Esophagus (tissue), 2 donors: ENCODE data around the gene PLAAT3. TPM values are rescaled to one million over a fixed set of nuclear protein-coding genes. Genes with fewer than 3 reads are reported as not detected.
A peak's percentile ranks its signal among the peaks of the same experiment; 100 is the strongest.
"Not testable (repeated sequence)": the region's sequence is repeated elsewhere in the genome, so short reads cannot be mapped to it uniquely, and the experiment has no call there.

Experiments
- H3K27ac ChIP-seq, 2 donors: one replicate each; pipeline ENCODE4 v1.5.1; 2013; ENCODE audit warnings: low read depth in 2 of 2, mild to moderate bottlenecking in 2 of 2, inconsistent platforms in 1 of 2, low read length in 1 of 2, moderate library complexity in 1 of 2
- H3K27me3 ChIP-seq, 2 donors: one replicate each; pipeline ENCODE4 v1.6.1; 2013; ENCODE audit warnings: low read length in 2 of 2, control low read depth in 1 of 2, mild to moderate bottlenecking in 1 of 2; ENCODE audit not compliant: insufficient read depth in 2 of 2, control insufficient read depth in 1 of 2
- H3K36me3 ChIP-seq, 2 donors: one replicate each; pipeline ENCODE4 v1.6.1; 2013; ENCODE audit warnings: low read length in 1 of 2; ENCODE audit not compliant: control insufficient read depth in 2 of 2, insufficient read depth in 2 of 2
- H3K4me1 ChIP-seq, 2 donors: one replicate each; pipeline ENCODE4 v1.6.1; 2013; ENCODE audit warnings: low read length in 1 of 2; ENCODE audit not compliant: control insufficient read depth in 2 of 2, insufficient read depth in 2 of 2
- H3K4me3 ChIP-seq, 2 donors: one replicate each; pipeline ENCODE4 v1.5.1; 2013; ENCODE audit warnings: low read length in 2 of 2, mild to moderate bottlenecking in 2 of 2, low read depth in 1 of 2, moderate library complexity in 1 of 2
- H3K9me3 ChIP-seq, 2 donors: one replicate each; pipeline ENCODE4 v1.6.1; 2013; ENCODE audit warnings: mild to moderate bottlenecking in 2 of 2, low read depth in 1 of 2, low read length in 1 of 2, moderate library complexity in 1 of 2; ENCODE audit not compliant: control insufficient read depth in 2 of 2, insufficient read depth in 1 of 2
- WGBS, 2 donors: extraction: QIAGEN DNeasy Blood & Tissue Kit; methylation state at CpG; one replicate each; pipeline ENCODE4 v1.1.7; 2013; 5-methylcytosine and 5-hydroxymethylcytosine counted together
- polyA plus RNA-seq, 2 donors: library from polyadenylated mRNA; stranded (reverse); fragments of 200-250 nt; gene quantifications; one replicate each; pipeline ENCODE4 v1.2.3, GENCODE V29; 2013
- donor health status: healthy with polysubstance abuse.
- donor health status: Bipolar disorder and iron deficiency.

The PLAAT3 gene
- polyA plus RNA-seq, 2 donors = 3.1 to 8.9 TPM

GRCh38 chr11:63557570-63557969, 56.7 kb downstream of the PLAAT3 start:
- Histone ChIP-seq H3K4me1 (peaks cover 2 to 11% of the 10 kb centered on the region in 2 donors), H3K9me3 (no peaks in the 10 kb centered on the region), H3K36me3 (no peaks in the 10 kb centered on the region), H3K4me3 (no peak overlapping the region), H3K27ac (no peak overlapping the region), H3K27me3 (no peaks in the 10 kb centered on the region)
- WGBS, 2 donors = 79 to 81% methylated on average over 7 of the region's 7 CpGs

- Histone ChIP-seq H3K4me1 (peaks cover 2 to 11% of the 10 kb centered on the region in 2 donors), H3K4me3 (no peak overlapping the region), H3K27ac (no peak overlapping the region), H3K27me3 (no peaks in the 10 kb centered on the region), H3K36me3 (no peaks in the 10 kb centered on the region), H3K9me3 (no peaks in the 10 kb centered on the region)
- WGBS, 2 donors = 69 to 82% methylated on average over 7 of the region's 7 CpGs
These were observed 57.7 kb downstream of the PLAAT3 start for GRCh38 chr11:63556404-63557013.

- no peak overlapping the region for H3K27ac ChIP-seq
- WGBS, 2 donors = 76 to 80% methylated on average over 4 of the region's 4 CpGs
- H3K4me3 ChIP-seq = no peak overlapping the region
- no peaks in the 10 kb centered on the region for H3K9me3 ChIP-seq
- H3K27me3 ChIP-seq = no peaks in the 10 kb centered on the region
- H3K36me3 ChIP-seq = no peaks in the 10 kb centered on the region
- H3K4me1 ChIP-seq = peaks cover 2 to 3% of the 10 kb centered on the region in 2 donors
These were observed 59.4 kb downstream of the PLAAT3 start for GRCh38 chr11:63554877-63555223.

- peaks cover 2 to 3% of the 10 kb centered on the region in 2 donors for H3K4me1 ChIP-seq
- no peaks in the 10 kb centered on the region for H3K36me3 ChIP-seq
- no peak overlapping the region for H3K27ac ChIP-seq
- H3K9me3 ChIP-seq = no peaks in the 10 kb centered on the region
- WGBS, 2 donors = 67 to 75% methylated on average over 8 of the region's 8 CpGs
- no peak overlapping the region for H3K4me3 ChIP-seq
- no peaks in the 10 kb centered on the region for H3K27me3 ChIP-seq
These were observed 60.5 kb downstream of the PLAAT3 start for GRCh38 chr11:63553759-63554158.

- H3K27me3 ChIP-seq = no peaks in the 10 kb centered on the region
- H3K9me3 ChIP-seq = no peaks in the 10 kb centered on the region
- H3K36me3 ChIP-seq = no peaks in the 10 kb centered on the region
- WGBS, 2 donors = 73 to 82% methylated on average over 7 of the region's 7 CpGs
- H3K27ac ChIP-seq = peak overlapping the region in 1 of 2 donors; percentile 56
- H3K4me3 ChIP-seq = no peak overlapping the region
- no peaks in the 10 kb centered on the region for H3K4me1 ChIP-seq
These were observed 61.3 kb downstream of the PLAAT3 start for GRCh38 chr11:63552921-63553320.

GRCh38 chr11:63551889-63552266, 62.4 kb downstream of the PLAAT3 start:
- peaks cover 0 to 2% of the 10 kb centered on the region in 2 donors for H3K36me3 ChIP-seq
- no peaks in the 10 kb centered on the region for H3K27me3 ChIP-seq
- no peak overlapping the region for H3K27ac ChIP-seq
- H3K4me1 ChIP-seq = no peaks in the 10 kb centered on the region
- no peaks in the 10 kb centered on the region for H3K9me3 ChIP-seq
- H3K4me3 ChIP-seq = no peak overlapping the region
- WGBS, 2 donors = 84 to 87% methylated on average over 6 of the region's 6 CpGs

- H3K4me1 ChIP-seq = no peaks in the 10 kb centered on the region
- H3K9me3 ChIP-seq = no peaks in the 10 kb centered on the region
- no peak overlapping the region for H3K4me3 ChIP-seq
- H3K27ac ChIP-seq = no peak overlapping the region
- no peaks in the 10 kb centered on the region for H3K27me3 ChIP-seq
- 76 to 83% methylated on average over 27 of the region's 27 CpGs for WGBS, 2 donors
- H3K36me3 ChIP-seq = peaks cover 0 to 2% of the 10 kb centered on the region in 2 donors
These were observed 62.9 kb downstream of the PLAAT3 start for GRCh38 chr11:63551091-63551888.

GRCh38 chr11:63550156-63550700, 64.0 kb downstream of the PLAAT3 start:
- not testable (repeated sequence) for H3K4me1 ChIP-seq, H3K4me3 ChIP-seq, H3K9me3 ChIP-seq, H3K27me3 ChIP-seq, H3K27ac ChIP-seq, H3K36me3 ChIP-seq
- 88 to 92% methylated on average over 19 to 31 of the region's 31 CpGs for WGBS, 2 donors

- H3K4me3 ChIP-seq = no peak overlapping the region
- H3K27ac ChIP-seq = no peak overlapping the region
- H3K27me3 ChIP-seq = no peaks in the 10 kb centered on the region
- H3K9me3 ChIP-seq = no peaks in the 10 kb centered on the region
- WGBS, 2 donors = 80 to 92% methylated on average over 4 of the region's 4 CpGs
- H3K4me1 ChIP-seq = no peaks in the 10 kb centered on the region
- H3K36me3 ChIP-seq = peaks cover 0 to 11% of the 10 kb centered on the region in 2 donors
These were observed 64.8 kb downstream of the PLAAT3 start for GRCh38 chr11:63549411-63549810.
